ENCODE data around the gene TM9SF3. TPM values are rescaled to one million over a fixed set of nuclear protein-coding genes. Genes with fewer than 3 reads are reported as not detected.

Gene TM9SF3
- polyA plus RNA-seq (ENCODE audit: insufficient read length in 3 of 3): 100 to 1,000 TPM; 212 to 229 (median 215) TPM

DNA sequence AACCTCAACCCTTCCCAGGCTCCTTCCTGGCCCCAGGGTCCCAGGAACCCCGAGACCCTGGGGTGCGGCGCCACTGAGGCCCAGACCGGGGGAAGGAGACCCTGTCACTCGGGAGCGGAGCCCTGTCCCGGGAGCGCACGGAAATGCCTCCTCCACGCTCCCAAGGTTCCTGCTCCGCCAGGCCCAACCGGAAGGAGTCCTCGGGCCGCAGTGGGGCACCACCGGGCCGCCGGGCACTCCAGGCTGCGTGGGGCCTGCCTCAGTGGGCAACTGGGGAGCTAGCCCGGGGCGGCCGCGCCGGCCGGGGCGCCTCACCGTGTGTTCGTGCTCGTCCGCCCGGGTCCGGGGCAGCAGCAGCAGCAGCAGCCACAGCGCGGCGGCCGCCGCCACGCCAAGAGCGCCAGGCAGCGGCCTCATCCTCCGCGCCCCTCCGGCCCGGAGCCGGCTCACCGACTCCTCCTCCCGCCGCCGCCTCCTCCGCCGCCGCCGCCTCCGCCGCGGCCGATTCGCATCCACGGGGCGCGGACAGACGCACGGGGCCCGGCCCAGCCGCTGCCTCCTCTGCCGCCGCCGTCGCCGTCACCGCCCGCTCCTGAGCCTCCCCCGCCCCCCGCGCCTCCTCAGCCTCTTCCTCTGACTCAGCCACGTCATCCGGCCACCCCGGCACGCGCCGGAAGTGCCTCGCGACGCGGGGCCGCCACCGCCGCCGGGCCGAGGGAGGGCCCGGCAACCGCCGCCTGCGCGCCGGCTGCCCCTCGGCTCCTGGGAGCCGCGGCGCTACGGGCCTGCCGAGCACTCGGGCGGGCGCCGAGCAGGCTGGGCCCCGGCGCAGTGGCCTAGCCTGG is at the start of gene TM9SF3:
Gene TM9SF3, minus strand, starts transcription at position 594 of the 845 bp plus-strand sequence. Its CDS starts 177 bp downstream, at position 417.
- DNase-seq (ENCODE audit: low read depth in 3 of 3, low spot score in 2 of 3): peak; percentile 47 to 79 (median 73)

DNA sequence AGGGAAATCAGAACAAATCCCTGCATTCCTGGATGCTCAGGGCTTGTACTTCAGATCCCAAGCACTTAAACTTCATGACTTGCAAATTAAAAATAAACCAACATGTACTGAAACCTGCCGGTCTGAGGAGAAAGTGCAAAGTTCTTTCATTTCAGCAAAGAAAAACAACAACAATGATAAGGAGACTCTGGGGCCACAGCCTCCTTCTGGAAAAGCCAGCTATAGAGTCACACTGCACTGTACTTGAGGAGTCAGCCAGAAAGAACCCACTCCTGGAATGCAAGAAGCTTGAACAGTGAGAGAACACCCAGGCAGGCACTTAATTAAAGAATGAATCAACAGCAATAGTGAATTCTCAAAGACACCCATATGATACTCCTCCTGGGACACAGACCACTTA is 49.7 kb upstream of the TM9SF3 start:
- DNase-seq (ENCODE audit: low read depth in 3 of 3, low spot score in 2 of 3): no peak

DNA sequence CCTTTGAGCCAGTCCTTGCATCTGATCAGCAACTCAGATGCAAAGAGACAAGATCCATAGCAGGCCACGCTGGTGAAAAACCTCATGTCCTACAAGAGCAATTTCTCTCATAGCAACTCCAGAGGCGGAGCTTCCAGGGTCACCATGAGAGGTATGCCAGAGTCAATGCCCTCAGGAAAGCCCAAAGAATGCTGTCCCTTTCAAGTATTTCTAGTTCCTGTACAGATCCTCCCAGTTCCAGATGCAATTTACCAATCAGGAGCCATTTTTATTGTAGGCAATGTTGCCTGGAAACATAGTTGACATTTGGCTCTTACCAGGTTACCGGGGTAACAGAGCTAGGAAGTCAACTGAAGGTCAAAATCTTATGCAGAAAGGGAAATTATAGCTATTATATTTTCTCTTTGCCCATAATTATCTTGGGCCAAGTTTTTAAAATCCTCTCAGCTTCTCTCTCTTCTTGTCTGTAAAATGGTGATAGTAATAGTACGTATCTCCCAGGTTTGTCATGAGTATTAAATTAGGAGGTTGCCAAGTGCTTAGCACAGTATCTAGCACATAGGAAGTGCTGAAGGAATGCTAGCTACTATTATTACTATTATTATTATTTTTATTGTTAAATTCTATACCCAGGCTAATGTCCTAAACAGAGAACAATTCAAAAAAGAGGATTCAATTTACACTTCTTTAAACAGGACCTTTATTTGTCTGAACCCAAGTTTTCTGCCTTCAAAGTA is 46.3 kb upstream of the TM9SF3 start:
- DNase-seq (ENCODE audit: low read depth in 3 of 3, low spot score in 2 of 3): no peak

DNA sequence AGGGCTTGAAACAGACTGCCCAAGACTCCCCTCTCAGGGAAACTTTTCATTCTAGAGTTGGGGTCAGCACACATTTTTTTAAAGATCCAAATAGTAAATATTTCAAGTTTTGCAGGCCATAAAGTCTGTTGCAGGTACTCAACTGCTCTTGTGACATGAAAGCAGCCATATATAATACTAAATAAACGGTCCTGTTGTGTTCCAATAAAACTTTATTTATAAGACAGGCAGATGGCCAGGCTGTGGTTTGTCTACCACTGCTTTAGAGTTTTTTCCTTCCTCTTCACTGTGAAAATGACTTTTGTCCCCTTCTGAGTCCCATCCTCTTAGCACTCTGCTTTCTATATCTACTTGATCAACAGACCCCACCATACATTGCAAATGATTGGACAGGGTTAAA is 40.5 kb upstream of the TM9SF3 start:
- no peak for DNase-seq (ENCODE audit: low read depth in 3 of 3, low spot score in 2 of 3)

DNA sequence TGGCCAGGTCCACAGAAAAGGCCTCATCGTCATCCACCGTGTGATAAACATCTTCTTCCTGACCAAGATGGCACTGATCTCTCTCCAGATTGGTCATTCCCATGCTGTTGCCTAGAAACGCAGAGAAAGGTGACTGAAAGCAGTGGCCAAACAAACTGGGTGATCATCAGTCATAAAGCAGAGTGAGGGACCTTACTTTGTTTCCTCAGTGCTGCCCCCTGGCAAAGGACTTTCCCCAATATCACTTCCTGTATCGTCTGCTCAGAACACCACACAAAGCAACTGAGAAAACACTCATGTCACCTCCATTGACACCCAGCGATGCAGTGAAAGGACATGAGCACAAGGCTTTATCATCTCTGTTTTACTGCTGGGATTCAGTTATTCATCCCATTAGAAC is 40.0 kb upstream of the TM9SF3 start:
- no peak for DNase-seq (ENCODE audit: low read depth in 3 of 3, low spot score in 2 of 3)

DNA sequence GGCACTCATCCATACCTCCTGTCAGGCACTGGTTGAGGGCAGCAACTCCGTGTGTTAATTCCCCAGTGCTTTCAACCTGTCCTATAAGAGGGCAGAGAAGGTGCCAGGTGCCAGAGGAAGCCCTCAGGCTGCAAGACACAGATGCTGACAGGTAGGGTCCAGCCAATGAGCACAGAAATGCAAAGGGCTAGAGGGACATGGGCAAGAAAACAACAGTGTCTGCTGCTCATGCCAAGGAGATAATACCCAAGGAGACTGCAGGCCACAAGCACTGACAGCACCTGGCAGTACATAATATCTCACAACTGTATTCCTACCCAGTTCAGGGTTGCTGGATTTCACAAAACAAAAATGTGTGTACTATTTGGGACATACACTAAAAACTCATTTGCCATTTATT is 38.4 kb upstream of the TM9SF3 start:
- no peak for DNase-seq (ENCODE audit: low read depth in 3 of 3, low spot score in 2 of 3)

DNA sequence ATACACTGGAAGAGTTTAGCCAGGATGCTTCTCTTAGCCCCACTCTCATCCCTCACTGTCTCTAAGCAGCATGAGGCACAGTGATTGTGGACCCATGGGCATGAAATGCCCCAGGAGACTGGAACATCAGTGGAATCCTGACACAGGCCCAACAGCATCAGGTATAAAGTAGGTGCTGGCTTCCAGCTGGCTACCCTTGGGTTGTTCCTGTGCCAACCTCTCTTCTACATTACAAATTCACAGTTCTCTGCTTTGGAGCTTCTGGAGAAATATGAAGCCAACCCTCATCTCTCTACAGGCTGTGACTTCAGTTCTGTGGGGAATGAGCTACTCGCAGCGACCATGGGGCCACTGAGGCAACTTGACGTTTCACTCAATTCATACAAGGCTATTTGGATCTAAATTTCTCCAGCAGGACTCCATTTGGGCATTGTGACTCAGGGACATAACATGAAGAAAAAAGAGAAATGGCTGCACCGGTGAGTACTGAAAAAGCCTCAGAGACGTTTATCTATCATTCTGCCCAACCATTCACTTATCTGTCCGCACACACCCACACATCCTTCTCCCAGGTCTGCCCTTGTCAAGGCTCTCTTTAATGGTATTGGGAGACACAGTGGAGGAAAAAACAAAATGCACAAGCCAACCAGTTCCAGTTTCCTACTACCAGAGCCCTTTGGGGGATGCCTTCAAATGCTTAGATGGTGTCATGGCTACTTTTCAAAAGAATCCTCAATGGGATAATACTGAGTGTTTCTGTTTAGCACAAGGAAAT is 35.4 kb upstream of the TM9SF3 start:
- no peak for DNase-seq (ENCODE audit: low read depth in 3 of 3, low spot score in 2 of 3)

DNA sequence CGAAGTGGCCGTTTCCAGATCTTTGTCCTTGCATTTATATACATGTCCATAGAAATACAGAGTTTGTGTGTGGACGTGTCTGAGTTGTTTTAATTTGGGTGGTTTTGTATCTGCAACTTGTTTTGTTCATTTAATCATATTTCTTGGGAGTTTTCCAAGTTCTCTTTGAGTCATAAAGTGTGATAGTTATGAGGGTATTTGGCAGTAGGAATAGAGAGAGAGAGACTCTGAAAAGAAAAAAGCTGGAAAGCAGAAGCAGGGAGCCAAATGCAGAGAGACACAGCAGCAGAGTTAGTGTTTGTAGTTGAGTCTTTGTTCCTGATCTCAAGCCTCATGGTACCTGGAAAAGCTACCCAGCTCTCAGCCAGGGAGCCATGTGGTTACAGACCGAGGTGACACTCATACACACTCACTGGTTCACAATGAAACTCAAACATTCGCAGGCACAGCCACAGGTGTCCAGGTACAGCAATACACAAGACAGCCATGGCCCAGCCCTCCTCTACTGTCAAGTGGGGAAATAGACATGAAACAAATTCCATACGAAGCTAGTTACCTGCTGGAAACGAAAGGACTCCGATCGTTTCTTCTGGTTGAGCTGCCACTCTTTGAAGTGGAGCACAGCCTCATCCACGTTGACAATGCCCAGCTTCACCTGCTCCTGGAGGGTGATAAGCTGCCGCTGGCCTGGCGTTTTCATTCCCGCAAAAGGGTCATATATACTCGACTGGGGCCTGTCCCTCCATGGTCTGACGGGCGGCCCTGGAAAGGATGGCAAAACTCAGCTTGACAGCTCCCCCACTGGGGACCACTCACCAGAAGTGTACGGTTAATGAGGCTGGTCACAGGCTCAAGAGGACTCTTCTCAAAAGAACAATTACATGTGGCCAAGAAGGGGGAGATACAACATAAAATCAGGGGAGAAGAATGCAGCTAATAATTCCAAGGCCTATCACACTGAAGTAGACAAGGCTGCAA is 33.3 kb upstream of the TM9SF3 start:
- no peak for DNase-seq (ENCODE audit: low read depth in 3 of 3, low spot score in 2 of 3)

DNA sequence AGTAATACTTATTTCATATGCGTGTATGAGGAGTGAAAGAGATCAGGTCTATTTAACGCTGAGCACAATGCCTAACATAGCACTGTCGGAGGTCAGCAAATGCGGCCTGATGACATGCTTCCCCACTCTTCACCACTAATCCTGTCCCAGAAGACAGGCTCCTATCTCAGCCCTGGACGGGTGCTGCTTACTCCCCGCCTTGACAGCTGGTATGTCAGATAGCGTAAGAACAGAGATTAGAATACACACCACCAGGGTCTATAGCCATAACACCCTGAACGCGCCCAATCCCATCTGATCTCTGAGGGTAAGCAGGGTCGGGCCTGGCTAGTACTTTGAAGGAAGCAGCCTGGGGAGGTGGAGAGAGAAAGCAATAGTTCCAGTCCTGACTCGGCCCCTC is 32.3 kb upstream of the TM9SF3 start:
- no peak for DNase-seq (ENCODE audit: low read depth in 3 of 3, low spot score in 2 of 3)

DNA sequence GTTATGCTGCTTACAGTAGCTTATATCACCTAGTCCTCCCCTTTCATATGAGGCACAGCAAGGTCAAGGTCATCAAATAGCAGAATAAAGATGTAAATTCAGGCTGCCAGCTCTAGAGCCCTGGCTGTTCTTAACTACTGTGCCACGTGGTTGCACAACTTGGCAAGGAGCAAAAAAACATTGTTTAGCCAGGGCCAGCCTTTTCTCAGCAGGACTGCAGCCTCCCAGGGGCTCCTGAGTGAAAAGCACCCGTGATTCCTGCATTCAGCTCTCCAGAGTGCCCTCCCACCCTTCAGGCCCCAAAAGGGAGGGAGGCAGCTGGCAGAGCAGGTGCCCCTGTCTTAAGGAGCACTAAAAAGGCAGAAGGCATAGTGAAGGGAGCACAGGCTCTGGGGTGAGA is 31.8 kb upstream of the TM9SF3 start:
- DNase-seq (ENCODE audit: low read depth in 3 of 3, low spot score in 2 of 3): no peak

DNA sequence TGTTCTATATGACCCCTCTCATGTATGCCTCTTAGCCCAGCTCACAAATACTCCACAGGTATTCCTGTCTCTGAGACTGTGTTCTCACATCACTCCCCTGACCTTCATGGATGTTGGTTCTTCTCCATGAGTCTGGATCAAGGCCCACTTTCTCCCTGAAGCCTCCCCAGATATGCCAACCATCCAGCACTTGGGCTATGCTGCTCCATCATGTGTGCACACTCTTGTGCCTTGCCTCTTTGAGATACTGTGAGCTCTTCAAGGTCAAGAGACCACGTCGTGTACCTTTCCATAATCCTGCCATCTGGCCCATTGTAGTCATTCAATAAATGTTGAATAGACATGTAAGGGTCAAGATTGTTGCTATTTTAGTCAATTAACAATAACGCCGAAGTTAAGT is 30.1 kb upstream of the TM9SF3 start:
- no peak for DNase-seq (ENCODE audit: low read depth in 3 of 3, low spot score in 2 of 3)

DNA sequence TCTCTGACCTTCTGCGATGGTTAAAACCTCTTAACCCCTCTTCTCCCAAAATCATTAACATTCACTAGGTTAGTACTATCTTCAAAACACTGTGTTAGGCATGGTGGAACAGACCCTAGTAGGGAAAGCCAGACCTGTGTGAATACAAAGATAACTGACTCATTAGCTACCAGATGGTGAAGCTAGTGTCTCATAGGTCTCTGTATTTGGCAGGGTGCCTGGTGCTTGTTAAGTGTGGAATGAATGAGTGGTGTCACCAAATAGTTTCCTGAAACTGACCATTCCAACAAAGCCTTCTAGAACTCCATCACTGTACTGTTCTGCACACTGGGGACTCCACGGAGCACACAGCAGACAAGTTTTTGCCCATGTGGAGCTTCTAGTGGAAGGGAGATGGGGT is 27.7 kb upstream of the TM9SF3 start:
- no peak for DNase-seq (ENCODE audit: low read depth in 3 of 3, low spot score in 2 of 3)

DNA sequence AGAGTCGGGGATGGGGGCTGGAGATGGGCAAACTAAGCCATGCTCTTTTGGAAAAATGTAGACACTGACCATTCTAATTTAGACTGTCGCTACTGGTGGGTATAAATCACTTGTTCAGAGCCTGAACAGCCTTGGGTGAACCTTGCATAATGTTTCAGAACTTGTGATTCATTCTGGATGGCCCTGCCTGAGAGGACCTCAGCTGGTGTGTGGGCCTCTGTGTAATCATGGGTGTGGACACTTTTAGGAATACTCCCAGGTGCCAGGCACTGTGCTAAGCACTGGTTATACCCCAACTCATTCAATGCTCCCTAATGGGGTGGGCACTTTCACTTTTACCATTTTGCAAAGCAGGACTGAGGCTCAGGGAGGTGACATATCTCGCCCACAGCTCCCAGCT is 26.8 kb upstream of the TM9SF3 start:
- DNase-seq (ENCODE audit: low read depth in 3 of 3, low spot score in 2 of 3): no peak

DNA sequence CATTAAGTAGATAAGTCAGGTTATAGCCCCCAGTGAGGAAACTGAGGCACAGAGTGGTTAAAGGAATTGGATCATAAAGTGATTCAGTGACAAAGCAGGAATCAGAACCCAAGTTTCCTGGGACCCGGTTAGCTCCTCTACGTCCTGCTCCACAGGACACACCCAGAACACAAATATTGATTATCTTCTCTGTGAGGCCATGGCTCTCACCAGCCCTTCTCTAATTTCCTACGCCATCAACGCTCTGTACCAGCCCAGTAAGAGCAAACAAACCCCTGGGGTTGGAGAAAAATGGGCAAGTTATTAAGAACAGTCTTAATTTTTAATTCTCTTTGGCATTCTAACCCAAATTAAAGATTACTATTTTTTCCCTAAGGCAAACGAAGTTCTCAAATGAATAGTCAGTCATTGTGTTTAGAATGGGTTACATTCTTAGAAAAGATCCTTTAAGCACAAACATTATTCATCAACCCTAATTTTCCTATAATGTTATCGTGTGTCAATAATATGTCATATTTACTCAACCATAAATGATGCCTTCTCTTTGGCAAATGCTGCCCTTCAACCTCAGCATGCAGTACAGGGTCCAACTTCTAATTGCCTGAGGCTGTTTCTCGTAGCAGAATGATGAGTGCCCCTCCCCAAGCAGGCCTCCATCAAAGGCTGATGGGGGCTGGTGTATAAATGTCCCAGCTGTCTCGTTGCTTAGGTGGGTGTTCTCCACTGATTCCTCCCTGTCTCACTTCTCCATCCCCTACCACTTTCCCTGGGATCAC is 25.4 kb upstream of the TM9SF3 start:
- DNase-seq (ENCODE audit: low read depth in 3 of 3, low spot score in 2 of 3): no peak

DNA sequence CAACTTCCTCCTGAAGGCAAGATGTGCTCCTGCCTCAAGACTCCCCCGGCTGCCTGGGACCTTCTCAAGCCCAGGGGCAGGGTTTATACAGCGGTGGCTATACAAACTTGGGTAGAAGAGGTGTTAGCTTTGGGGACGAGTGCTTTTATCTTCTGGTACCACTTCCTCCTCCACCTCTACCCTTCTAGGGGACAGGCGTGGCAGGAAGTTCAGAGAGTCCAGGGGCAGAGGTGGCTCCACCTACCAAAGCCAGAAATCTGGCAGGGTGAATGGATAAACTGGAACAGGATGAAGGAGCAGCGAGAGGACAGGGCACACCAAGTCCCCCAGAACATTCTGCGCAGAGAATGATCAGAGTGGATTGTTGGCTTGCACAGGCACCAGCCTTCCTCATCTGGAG is 24.0 kb upstream of the TM9SF3 start:
- no peak for DNase-seq (ENCODE audit: low read depth in 3 of 3, low spot score in 2 of 3)

DNA sequence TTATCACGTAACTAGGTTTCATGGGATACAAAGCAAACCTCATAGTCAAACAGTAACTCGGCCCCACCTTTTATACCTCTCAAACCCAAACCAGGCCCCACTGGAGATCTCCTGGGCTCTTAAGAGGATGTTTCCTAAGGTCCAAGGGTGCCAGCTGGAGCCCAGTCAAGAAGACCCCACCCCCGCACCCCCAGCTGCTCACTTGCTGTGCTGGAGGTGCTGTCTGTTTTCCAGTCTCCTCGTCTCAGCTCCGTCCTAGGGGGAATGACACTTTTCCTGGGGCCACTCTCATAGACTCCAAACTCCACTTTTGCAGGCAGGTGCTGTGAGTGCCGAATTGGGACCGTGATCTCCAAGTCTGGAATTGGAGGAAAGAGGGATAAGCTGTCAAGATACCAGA is 22.7 kb upstream of the TM9SF3 start:
- no peak for DNase-seq (ENCODE audit: low read depth in 3 of 3, low spot score in 2 of 3)

DNA sequence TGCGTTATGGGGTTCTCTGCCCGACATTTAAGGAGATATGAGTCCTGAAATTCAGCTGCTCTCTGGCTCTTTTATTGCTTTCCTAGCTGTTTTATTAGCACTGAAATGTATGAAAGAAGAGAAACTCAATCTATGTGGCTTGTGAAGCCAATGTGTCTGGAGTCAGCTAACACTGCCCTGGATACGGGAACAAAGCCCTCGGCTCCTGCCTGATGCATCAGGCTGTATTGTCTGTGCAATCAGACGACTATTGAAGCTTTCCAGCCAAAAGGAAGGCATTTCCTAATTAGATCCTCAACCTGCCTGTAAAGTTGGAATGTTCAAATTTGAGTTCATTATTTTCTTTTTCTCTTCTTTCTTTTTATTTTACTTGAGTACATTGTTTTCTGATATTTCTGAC is 22.0 kb upstream of the TM9SF3 start:
- DNase-seq (ENCODE audit: low read depth in 3 of 3, low spot score in 2 of 3): no peak

DNA sequence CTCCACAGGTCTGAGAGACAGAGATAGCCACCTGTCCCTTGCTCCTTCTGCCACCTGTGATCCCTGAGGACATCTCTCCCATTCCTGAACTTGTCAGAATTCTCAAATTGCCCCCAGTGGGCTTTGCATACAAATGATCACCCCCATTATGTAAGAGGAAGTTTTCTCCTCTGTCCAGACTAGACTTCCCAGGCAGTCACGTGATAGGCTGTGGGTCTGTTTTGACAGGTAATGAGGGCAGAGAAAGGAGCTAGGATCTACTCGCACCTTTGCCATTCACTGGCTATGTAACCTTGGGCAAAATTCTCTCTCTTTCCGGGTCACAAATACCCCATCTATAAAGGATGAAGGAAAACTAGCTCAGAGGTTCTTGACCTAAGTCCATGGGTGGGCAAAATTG is 21.4 kb upstream of the TM9SF3 start:
- no peak for DNase-seq (ENCODE audit: low read depth in 3 of 3, low spot score in 2 of 3)

DNA sequence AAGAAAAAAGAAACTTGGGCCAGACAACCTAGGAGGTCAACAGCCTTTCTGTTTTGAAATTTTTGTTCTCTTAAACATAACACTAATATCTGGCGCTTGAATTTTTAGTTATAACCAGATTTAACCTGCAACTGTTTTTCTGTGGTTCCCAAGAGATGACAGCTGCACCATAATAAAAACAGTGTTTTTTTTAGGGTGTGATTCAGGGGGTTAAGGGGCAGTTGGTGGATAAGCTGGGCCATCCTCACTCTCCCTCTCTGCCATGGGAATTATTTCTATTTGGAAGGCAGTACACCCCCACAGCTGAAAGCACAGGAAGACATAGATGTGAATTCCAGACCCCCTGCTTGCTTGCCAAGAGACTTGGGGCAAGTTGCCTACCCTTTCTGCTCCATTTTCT is 20.1 kb upstream of the TM9SF3 start:
- no peak for DNase-seq (ENCODE audit: low read depth in 3 of 3, low spot score in 2 of 3)
